ENCODE measurements around the gene KLHL6.
"Not testable (repeated sequence)": the region's sequence is repeated elsewhere in the genome, so short reads cannot be mapped to it uniquely, and the experiment has no call there.

GRCh38 chr3:183511286-183512131 is 44.0 kb downstream of the KLHL6 start:
- not testable (repeated sequence) for TF ChIP-seq CTCF (conservative IDR thresholded peaks at IDR 0.05; ENCODE audit: low read depth, low read length); EZH2 (IDR thresholded peaks at IDR 0.05; ENCODE audit: borderline replicate concordance, low read depth, low read length, poor library complexity, severe bottlenecking)

Measured in A673 (cell line).